ENCODE measurements around the gene EPHA10.

Gene EPHA10

DNA sequence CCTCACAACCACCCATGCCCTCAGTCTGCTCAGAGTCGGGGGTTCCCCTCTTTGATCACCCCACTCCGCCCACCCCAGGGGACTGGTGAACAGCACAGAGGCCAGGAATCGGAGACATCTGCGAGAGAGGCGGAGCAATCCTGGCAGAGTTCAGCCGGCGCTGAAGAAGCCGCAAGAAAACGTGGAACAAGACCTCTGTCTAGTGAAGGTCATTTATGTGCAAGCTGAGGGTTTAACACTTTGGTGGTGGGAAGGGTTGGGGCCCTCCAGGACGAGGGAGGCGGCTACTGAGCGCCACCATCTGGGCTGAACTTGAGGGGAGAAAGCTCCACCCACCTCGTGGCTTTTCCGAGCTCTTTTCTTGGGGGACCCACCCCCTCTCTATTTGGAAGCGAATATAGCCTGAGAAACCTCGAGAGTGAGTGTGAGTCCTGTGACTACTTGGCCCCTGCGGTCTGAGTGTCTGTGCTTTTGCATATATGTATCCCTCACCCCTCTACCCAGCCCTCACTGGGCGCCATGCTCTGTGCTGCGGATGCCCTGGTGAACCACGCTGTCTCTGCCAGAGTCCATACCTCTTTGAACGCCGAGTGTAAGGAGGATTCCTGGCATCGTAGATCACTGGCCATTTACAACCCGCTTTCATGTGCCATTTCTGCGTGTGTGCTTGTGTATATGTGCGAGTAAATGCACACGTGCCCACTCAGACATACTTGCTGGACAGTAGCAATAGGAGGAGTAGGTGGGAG is 1.2 kb upstream of the EPHA10 start:
- H3K9ac ChIP-seq (ENCODE audit: low read depth, low read length), result no peak overlapping the region
- no peak overlapping the region for H3K27ac ChIP-seq (ENCODE audit: low read depth, low read length)
- 25% methylated on average over 27 of the region's 27 CpGs for WGBS
- H3K27me3 ChIP-seq (ENCODE audit: insufficient read depth, low read length), result peaks cover 96% of the 10 kb centered on the region
- peaks cover 6% of the 10 kb centered on the region; the same call in 1 of the 2 replicates for H3K4me1 ChIP-seq (ENCODE audit: insufficient read depth, low read length)
- H3K9me3 ChIP-seq (ENCODE audit: insufficient read depth, low read depth, low read length), result no peaks in the 10 kb centered on the region
- peak overlapping the region; percentile 47 for H3K4me3 ChIP-seq (ENCODE audit: low read length)
- no peaks in the 10 kb centered on the region for H3K36me3 ChIP-seq (ENCODE audit: insufficient read depth, low read length)

DNA sequence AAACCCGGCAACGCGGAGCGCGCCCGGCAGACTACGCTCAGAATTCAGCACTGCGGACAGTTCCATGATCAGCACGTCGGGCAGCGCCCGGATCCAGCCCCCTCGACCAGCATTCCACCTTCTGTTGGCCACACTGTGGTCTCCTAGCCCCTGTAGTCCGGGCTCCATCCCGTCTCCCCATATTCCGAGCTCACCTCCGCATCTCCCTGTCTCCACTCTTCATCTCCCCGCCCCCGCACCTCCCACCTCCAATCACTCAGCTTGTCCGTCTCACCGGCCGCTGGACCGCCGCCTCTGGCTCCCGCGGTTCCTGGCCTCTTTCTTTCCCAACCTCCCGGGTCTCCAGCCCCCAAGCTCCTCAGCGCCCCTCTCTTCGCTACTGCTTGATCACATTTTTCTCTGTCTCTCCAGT is 500 bp downstream of the EPHA10 start:
- Histone ChIP-seq H3K9me3 (ENCODE audit: insufficient read depth, low read depth, low read length) (no peaks in the 10 kb centered on the region), H3K4me1 (ENCODE audit: insufficient read depth, low read length) (peaks cover 6% of the 10 kb centered on the region; the same call in 1 of the 2 replicates), H3K9ac (ENCODE audit: low read depth, low read length) (no peak overlapping the region), H3K36me3 (ENCODE audit: insufficient read depth, low read length) (no peaks in the 10 kb centered on the region), H3K27ac (ENCODE audit: low read depth, low read length) (no peak overlapping the region), H3K4me3 (ENCODE audit: low read length) (peak overlapping the region; percentile 33), H3K27me3 (ENCODE audit: insufficient read depth, low read length) (peaks cover 98% of the 10 kb centered on the region)
- 6% methylated on average over 29 of the region's 29 CpGs for WGBS

DNA sequence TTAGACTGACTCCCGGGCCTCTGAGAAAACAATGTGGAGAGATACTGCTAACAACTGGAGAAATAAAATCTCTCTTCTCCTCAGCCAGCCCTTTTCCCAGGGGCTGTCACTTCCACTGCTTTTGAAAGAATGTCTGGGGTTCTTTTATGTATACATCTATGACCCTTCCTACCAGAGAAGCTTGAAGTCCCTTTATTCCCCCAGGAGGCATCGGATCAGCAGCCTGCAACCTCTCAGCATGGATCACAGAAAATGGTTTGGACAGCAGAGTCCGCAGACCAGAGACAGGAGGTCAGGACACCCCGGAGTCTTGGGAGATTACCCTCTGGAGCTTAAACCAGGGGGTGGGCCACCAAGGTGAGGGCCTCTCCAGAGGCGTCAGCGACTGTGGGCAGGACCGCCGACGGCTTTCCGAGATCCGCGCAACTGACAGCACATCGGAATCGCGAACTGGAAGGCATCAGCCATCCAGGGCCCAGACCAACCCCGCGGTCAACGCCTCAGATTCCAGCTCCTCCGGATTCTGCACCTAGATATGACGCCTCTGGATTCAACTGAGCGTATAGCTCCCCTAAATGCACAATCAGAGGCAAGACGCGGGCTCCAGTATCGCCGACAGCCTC is 1.0 kb downstream of the EPHA10 start:
- peaks cover 99% of the 10 kb centered on the region for H3K27me3 ChIP-seq (ENCODE audit: insufficient read depth, low read length)
- H3K4me3 ChIP-seq (ENCODE audit: low read length), result no peak overlapping the region
- peaks cover 6% of the 10 kb centered on the region; the same call in 1 of the 2 replicates for H3K4me1 ChIP-seq (ENCODE audit: insufficient read depth, low read length)
- no peaks in the 10 kb centered on the region for H3K36me3 ChIP-seq (ENCODE audit: insufficient read depth, low read length)
- no peaks in the 10 kb centered on the region for H3K9me3 ChIP-seq (ENCODE audit: insufficient read depth, low read depth, low read length)
- H3K27ac ChIP-seq (ENCODE audit: low read depth, low read length), result no peak overlapping the region
- H3K9ac ChIP-seq (ENCODE audit: low read depth, low read length), result no peak overlapping the region
- 34% methylated on average over 25 of the region's 25 CpGs for WGBS

DNA sequence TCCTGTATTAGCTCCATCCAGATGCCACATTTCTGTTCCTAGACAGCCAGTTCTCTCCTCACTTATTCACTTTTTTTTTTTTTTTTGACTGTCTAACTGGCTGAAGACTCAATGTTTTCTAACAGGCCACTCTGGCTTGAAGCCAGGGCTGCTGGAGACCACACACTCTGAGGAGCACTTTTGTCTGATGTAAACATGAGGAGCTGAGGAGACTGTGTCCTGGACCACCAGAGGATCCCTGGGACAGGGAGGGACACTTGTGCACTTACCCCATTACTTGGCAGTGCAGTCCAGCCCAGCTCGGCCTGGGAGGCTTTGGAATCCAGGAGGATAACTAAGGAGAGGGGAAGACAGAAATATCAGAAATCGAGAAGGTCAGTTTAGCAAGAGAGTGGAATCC is 2.4 kb downstream of the EPHA10 start:
- no peak overlapping the region for H3K9ac ChIP-seq (ENCODE audit: low read depth, low read length)
- H3K36me3 ChIP-seq (ENCODE audit: insufficient read depth, low read length), result no peaks in the 10 kb centered on the region
- H3K9me3 ChIP-seq (ENCODE audit: insufficient read depth, low read depth, low read length), result no peaks in the 10 kb centered on the region
- no peak overlapping the region for H3K27ac ChIP-seq (ENCODE audit: low read depth, low read length)
- peaks cover 100% of the 10 kb centered on the region for H3K27me3 ChIP-seq (ENCODE audit: insufficient read depth, low read length)
- WGBS, result 61% methylated on average over 2 of the region's 2 CpGs
- no peak overlapping the region for H3K4me3 ChIP-seq (ENCODE audit: low read length)
- peaks cover 6% of the 10 kb centered on the region; the same call in 1 of the 2 replicates for H3K4me1 ChIP-seq (ENCODE audit: insufficient read depth, low read length)

DNA sequence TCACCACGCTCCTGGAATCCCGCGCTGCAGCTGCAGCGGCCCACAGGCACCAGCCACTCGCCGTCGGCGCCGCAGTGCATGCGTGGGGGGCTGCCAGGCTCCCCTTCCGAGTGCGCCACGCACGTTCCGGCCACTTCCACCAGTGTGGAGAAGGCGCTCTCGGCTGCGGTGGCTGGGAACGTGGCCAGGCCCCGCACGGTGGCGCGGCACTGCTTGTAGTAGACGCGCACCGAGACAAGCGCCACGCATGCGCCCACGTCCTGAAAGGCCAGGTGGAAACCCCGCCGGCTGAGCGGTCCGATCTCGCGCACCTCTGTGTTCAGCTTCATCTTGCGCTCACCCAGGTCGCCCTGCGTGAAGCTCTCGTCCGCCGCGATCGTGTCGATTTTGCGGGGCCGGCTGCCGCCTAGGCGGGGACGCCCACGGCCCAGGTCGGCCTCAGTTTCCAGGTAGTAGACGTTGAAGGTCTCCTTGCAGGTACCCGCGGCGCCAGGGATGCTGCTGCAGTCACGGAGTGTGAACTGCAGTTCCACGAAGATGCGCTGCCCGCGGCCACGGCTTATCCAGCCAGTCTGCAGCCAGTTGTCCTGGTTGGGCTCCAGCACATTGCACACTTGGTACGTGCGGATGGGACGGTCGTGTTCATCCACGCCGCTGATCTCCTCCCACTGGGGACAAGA is 3.4 kb downstream of the EPHA10 start:
- peaks cover 100% of the 10 kb centered on the region for H3K27me3 ChIP-seq (ENCODE audit: insufficient read depth, low read length)
- no peaks in the 10 kb centered on the region for H3K36me3 ChIP-seq (ENCODE audit: insufficient read depth, low read length)
- no peaks in the 10 kb centered on the region for H3K9me3 ChIP-seq (ENCODE audit: insufficient read depth, low read depth, low read length)
- peaks cover 5% of the 10 kb centered on the region; the same call in 1 of the 2 replicates for H3K4me1 ChIP-seq (ENCODE audit: insufficient read depth, low read length)
- no peak overlapping the region for H3K9ac ChIP-seq (ENCODE audit: low read depth, low read length)
- H3K27ac ChIP-seq (ENCODE audit: low read depth, low read length), result no peak overlapping the region
- H3K4me3 ChIP-seq (ENCODE audit: low read length), result no peak overlapping the region
- 86% methylated on average over 68 of the region's 68 CpGs for WGBS

DNA sequence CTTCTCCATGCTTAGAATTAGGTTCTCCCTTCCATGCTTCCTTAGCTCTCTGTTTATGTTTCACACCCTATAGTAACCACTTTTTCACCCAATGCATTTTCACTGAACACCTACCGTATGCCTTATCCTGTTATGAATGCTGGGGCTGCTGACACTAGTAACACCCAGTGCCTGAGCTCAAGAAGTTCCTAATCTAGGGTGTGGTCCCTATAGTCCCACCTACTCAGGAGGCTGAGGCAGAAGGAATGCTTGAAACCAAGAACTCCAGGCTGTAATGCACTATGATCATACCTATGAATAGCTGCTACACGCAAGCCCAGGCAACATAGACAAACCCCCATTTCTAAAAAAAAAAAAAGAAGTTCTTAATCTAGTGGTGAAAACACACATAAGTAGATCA is 5.5 kb downstream of the EPHA10 start:
- no peaks in the 10 kb centered on the region for H3K4me1 ChIP-seq (ENCODE audit: insufficient read depth, low read length)
- WGBS, result 87% methylated on average over 1 of the region's 2 CpGs
- H3K9me3 ChIP-seq (ENCODE audit: insufficient read depth, low read depth, low read length), result no peaks in the 10 kb centered on the region
- H3K9ac ChIP-seq (ENCODE audit: low read depth, low read length), result no peak overlapping the region
- no peak overlapping the region for H3K4me3 ChIP-seq (ENCODE audit: low read length)
- H3K27ac ChIP-seq (ENCODE audit: low read depth, low read length), result no peak overlapping the region
- H3K36me3 ChIP-seq (ENCODE audit: insufficient read depth, low read length), result no peaks in the 10 kb centered on the region
- peaks cover 100% of the 10 kb centered on the region for H3K27me3 ChIP-seq (ENCODE audit: insufficient read depth, low read length)

DNA sequence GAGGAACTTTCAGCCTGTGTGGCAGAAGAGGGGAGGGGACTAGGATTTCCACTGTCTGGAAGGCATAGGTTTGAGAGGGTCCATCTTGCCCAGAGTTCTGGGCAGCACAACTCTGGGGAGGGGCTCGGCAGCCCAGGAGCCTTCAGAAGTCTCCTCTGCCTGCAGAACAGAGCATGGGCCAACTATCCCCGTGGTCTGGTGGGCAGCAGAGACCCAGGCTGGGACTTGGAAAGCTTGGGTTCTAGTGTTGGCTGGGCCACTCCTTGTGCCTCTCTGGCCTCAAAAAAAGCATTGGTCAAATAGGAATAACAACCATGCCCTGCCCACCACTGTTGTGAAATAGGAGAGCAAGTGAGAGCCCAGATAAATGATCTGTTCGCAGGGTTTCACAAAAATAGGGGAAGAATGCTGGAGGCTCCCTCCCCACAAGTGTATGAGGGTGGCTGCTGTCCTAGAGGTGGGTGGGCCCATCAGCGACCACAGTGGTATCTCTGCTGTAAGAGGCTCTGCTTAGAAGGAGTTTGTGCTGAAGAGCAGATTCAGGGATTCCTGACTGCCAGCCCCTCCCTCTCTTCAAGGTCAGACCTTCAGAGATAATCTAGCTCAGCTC is 8.9 kb downstream of the EPHA10 start:
- 67% methylated on average over 4 of the region's 4 CpGs for WGBS
- H3K27me3 ChIP-seq (ENCODE audit: insufficient read depth, low read length), result peaks cover 100% of the 10 kb centered on the region
- no peak overlapping the region for H3K4me3 ChIP-seq (ENCODE audit: low read length)
- H3K9ac ChIP-seq (ENCODE audit: low read depth, low read length), result no peak overlapping the region
- H3K9me3 ChIP-seq (ENCODE audit: insufficient read depth, low read depth, low read length), result no peaks in the 10 kb centered on the region
- H3K27ac ChIP-seq (ENCODE audit: low read depth, low read length), result no peak overlapping the region
- H3K4me1 ChIP-seq (ENCODE audit: insufficient read depth, low read length), result no peaks in the 10 kb centered on the region
- H3K36me3 ChIP-seq (ENCODE audit: insufficient read depth, low read length), result no peaks in the 10 kb centered on the region

DNA sequence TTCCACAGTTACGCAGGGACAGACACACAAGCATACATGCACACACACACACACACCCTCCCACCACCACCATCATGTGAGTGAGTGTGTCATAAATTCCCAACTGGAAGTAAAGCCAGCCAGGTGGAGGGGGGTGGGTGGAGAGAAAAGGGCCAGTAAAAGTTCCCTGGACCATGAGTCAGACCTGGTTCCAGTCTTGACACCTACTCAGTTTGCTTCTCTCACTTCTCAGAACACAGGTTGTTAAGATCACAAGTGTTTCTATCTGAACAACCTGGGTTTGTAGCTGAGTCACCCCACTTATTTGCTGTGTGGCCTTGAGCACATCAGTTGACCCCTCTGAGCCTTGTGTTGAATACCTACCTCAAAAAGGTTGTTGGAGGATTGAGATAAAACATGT is 9.6 kb downstream of the EPHA10 start:
- Histone ChIP-seq H3K9ac (ENCODE audit: low read depth, low read length) (no peak overlapping the region), H3K27ac (ENCODE audit: low read depth, low read length) (no peak overlapping the region), H3K9me3 (ENCODE audit: insufficient read depth, low read depth, low read length) (no peaks in the 10 kb centered on the region), H3K4me1 (ENCODE audit: insufficient read depth, low read length) (no peaks in the 10 kb centered on the region), H3K4me3 (ENCODE audit: low read length) (no peak overlapping the region), H3K27me3 (ENCODE audit: insufficient read depth, low read length) (peaks cover 100% of the 10 kb centered on the region), H3K36me3 (ENCODE audit: insufficient read depth, low read length) (no peaks in the 10 kb centered on the region)
- WGBS, result no CpG with 5 or more reads among the region's 1 CpG

DNA sequence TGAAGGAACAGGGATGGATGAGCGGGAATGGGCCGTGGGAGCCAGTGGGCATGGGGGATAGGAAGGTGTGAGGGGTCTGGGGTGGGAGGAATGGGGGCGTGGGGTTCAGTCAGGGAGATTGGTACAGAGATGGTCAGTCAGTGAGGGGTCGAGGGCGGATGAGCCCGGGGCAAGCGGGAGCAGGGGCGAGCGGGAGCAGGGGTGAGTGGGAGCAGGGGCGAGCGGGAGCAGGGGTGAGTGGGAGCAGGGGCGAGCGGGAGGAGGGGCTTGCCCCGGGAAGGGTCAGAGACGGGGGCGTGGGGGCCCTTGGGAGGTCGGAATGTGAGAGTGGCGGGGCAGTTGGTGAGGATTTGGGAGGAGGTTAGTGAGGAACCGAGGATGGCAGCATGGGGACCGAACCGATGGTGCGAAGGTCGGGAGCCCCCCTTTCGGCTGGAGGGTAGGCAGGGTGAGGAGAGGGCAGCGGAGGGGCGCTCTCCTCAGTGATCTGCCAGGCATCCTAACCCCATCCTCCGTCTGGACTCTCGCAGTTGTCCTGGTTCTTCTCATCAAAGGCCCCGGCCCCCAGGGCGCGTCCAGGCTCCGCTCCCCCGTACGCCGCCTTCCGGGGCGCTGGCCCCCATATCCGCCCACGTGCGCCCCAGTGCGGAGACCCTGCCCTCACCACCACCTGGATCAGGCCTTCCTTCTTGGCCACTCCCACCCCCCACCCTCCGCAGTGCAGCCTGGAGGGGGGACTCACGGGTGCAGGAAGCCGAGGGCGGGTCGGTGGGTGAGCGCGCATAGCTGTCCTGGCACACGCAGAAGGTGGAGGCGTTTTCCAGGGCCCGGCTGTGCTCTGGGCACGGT is 11.2 kb downstream of the EPHA10 start:
- Histone ChIP-seq H3K9ac (ENCODE audit: low read depth, low read length) (no peak overlapping the region; the same call in 1 of the 2 replicates), H3K4me1 (ENCODE audit: insufficient read depth, low read length) (no peaks in the 10 kb centered on the region), H3K27ac (ENCODE audit: low read depth, low read length) (no peak overlapping the region), H3K4me3 (ENCODE audit: low read length) (peak overlapping the region; percentile 50), H3K9me3 (ENCODE audit: insufficient read depth, low read depth, low read length) (no peaks in the 10 kb centered on the region), H3K27me3 (ENCODE audit: insufficient read depth, low read length) (peaks cover 93% of the 10 kb centered on the region), H3K36me3 (ENCODE audit: insufficient read depth, low read length) (no peaks in the 10 kb centered on the region)
- WGBS, result 25% methylated on average over 52 of the region's 52 CpGs

DNA sequence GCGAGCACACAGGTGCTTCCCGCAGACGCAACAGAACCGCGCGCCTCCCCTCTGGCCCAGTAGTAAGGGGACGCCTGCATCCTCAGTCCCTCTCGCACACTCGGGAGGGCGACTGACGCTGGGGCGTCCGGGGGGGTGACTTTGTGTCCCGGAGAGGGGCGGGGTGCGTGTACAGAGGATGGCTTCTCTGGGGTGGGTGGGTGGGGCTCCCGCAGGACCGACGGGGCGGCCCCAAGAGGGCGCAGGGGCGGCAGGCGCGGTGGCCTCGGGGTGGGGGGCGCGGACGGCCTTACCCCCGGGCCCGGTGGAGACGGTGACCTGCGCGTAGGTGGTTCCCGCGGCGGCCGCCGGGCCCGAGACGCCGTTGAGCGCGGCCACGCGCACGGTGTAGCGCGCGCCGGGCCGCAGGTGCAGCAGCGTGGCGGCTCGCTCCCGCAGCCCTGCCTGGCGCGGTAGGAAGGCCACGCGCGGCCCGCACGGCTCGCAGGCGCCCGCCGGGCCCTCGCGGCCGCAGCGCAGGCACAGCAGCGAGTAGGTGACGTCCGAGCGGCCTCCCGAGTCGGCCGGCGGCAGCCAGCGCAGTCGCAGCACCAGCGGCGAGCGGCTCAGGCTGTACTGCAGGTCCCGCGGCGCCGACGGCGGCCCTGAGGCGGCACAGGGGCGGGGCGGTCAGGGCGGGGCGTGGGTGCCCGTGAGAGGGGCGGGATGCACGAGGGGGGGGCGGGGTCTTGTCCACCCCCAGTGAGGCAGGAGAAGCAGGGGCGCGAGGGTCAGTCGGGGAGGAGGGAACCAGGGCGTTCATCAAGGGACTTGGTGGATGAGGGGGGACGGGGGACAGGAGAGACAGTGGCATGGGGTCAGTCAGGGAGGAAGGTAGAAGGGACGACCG is 12.1 kb downstream of the EPHA10 start:
- no peaks in the 10 kb centered on the region for H3K9me3 ChIP-seq (ENCODE audit: insufficient read depth, low read depth, low read length)
- no peak overlapping the region for H3K9ac ChIP-seq (ENCODE audit: low read depth, low read length)
- H3K4me3 ChIP-seq (ENCODE audit: low read length), result peak overlapping the region; percentile 50
- no peaks in the 10 kb centered on the region for H3K4me1 ChIP-seq (ENCODE audit: insufficient read depth, low read length)
- H3K27me3 ChIP-seq (ENCODE audit: insufficient read depth, low read length), result peaks cover 85% of the 10 kb centered on the region
- no peaks in the 10 kb centered on the region for H3K36me3 ChIP-seq (ENCODE audit: insufficient read depth, low read length)
- H3K27ac ChIP-seq (ENCODE audit: low read depth, low read length), result no peak overlapping the region
- WGBS, result 2% methylated on average over 101 of the region's 105 CpGs
